GM19452 (cell line): Measurements from ENCODE around the gene STARD13.
"Not testable (repeated sequence)": the region's sequence is repeated elsewhere in the genome, so short reads cannot be mapped to it uniquely, and the experiment has no call there.

Source experiments
- ATAC-seq: cut with Tn5 transposase; IDR thresholded peaks from one replicate; pipeline ENCODE4 v1.9.1; 2021; ENCODE audit not compliant: unreplicated experiment

STARD13 gene

GRCh38 chr13:33257841-33258807 is 27.4 kb downstream of the STARD13 start:
- ATAC-seq = no peak

- ATAC-seq = no peak
These were observed 29.3 kb downstream of the STARD13 start for GRCh38 chr13:33256148-33256840.

GRCh38 chr13:33252135-33252534 is 33.4 kb downstream of the STARD13 start:
- ATAC-seq = no peak

GRCh38 chr13:33251131-33251661 is 34.4 kb downstream of the STARD13 start:
- ATAC-seq = peak; percentile 70

- ATAC-seq = no peak
These were observed 34.9 kb downstream of the STARD13 start for GRCh38 chr13:33250609-33251008.

- ATAC-seq = no peak
These were observed 35.7 kb downstream of the STARD13 start for GRCh38 chr13:33249894-33250293.

- ATAC-seq = no peak
These were observed 36.5 kb downstream of the STARD13 start for GRCh38 chr13:33249066-33249465.

GRCh38 chr13:33245505-33246158 is 39.9 kb downstream of the STARD13 start:
- no peak for ATAC-seq

GRCh38 chr13:33244907-33245287 is 40.7 kb downstream of the STARD13 start:
- no peak for ATAC-seq

- no peak for ATAC-seq
These were observed 41.2 kb downstream of the STARD13 start for GRCh38 chr13:33244210-33244906.

- ATAC-seq = no peak
These were observed 42.5 kb downstream of the STARD13 start for GRCh38 chr13:33242984-33243617.

GRCh38 chr13:33242372-33242771 is 43.2 kb downstream of the STARD13 start:
- not testable (repeated sequence) for ATAC-seq

- no peak for ATAC-seq
These were observed 49.5 kb downstream of the STARD13 start for GRCh38 chr13:33236021-33236420.

GRCh38 chr13:33235564-33235963 is 50.0 kb downstream of the STARD13 start:
- ATAC-seq = no peak

GRCh38 chr13:33235078-33235477 is 50.5 kb downstream of the STARD13 start:
- ATAC-seq = no peak

- no peak for ATAC-seq
These were observed 52.0 kb downstream of the STARD13 start for GRCh38 chr13:33233547-33233946.

- no peak for ATAC-seq
These were observed 52.7 kb downstream of the STARD13 start for GRCh38 chr13:33232883-33233282.

- ATAC-seq = no peak
These were observed 54.2 kb downstream of the STARD13 start for GRCh38 chr13:33231339-33231738.

GRCh38 chr13:33230178-33230881 is 55.2 kb downstream of the STARD13 start:
- ATAC-seq = no peak
